LNCAP (cell line): ENCODE results near the gene ZNF319.
A peak's percentile ranks its signal among the peaks of the same experiment; 100 is the strongest.

Experiments
- TF ChIP-seq, protein P1 (sequence below): fragments of 450-650 bp; IDR thresholded peaks from 2 replicates; pipeline ENCODE4 v1.5.1; 2017; ENCODE audit warnings: mild to moderate bottlenecking

The ZNF319 gene

DNA sequence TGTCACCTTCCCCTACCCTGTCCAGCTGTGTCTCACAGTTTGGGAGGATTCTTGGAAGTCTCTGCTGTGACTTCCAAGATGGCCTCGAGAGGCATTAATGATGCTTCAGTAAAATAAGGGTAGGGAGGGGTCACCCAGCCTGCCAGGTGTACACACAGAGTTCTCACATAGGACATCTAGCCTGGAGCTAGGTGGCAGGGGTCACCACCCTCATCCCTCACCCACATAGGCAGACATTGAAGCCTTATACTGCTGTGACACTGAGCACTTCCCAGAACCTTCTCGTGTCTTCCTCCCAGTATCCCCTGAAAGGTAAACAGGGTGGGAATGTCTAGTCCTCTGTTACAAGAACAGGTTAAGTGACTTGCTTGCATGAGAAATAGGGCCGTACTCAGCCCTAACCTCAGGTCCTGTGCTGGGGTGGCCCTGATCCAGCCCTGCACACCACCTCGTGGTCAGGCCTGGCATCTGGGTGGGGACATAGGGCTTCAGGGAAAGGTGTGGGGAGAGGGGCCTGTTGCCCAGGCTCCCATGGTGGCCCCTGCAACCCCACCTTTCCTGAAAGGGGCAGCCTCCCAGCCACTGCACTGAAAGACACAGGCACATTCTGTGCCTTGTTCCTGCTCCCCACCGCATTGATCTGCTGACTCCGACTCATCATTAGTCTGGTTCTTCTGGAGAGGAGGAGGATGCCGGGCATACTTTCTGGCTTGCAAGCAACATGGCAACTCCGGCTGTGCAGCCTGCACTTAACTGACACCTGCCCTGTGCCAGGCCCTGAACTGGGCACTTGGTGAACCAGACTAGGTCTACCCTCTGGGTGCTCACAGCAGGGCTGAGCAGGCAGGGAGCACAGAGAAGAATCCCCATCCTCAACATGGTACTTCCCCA, 21.4 kb upstream of the ZNF319 start:
- TF ChIP-seq, protein P1, sequence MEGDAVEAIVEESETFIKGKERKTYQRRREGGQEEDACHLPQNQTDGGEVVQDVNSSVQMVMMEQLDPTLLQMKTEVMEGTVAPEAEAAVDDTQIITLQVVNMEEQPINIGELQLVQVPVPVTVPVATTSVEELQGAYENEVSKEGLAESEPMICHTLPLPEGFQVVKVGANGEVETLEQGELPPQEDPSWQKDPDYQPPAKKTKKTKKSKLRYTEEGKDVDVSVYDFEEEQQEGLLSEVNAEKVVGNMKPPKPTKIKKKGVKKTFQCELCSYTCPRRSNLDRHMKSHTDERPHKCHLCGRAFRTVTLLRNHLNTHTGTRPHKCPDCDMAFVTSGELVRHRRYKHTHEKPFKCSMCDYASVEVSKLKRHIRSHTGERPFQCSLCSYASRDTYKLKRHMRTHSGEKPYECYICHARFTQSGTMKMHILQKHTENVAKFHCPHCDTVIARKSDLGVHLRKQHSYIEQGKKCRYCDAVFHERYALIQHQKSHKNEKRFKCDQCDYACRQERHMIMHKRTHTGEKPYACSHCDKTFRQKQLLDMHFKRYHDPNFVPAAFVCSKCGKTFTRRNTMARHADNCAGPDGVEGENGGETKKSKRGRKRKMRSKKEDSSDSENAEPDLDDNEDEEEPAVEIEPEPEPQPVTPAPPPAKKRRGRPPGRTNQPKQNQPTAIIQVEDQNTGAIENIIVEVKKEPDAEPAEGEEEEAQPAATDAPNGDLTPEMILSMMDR, result no peak

DNA sequence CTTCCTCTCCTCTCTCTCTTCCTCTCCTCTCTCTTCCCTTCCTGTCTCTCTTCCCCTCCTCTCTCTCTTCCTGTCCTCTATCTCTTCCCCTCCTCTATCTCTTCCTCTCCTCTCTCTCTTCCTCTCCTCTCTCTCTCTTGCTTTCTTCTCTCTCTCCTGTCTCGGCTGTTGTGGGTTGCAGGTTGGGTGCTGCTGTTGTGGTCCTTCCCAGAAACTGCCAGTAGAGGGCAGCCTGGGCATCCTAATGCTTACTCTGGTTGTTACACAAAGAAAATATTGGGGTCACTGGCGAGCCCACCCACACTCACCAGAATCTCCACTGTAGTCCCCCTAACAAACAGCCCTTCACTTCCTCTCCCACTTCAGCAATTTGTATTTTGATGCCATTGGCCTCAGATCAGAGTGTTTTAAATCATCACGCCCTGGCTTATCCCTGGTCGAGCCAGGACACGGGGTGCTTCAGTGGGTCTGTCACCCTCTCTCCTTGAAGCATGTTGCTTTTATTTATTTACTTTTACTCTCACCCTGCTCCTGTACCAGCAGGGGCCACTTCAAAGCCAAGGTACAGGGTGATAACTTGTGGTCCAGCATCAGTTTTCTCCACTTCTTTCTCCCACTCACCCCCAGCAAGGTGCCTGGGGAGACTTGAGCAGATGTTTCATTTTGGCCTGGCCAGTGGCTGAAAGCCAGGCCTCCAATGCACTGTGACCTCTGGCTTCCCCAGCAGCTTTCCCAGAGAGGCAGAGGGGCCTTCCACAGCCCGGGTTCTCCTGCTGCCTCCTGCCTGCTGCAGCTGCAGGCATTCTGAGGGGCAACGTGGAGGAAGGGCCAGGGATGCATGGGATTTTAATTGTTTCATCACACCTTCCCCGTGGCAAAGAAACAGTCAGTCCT, 20.4 kb upstream of the ZNF319 start:
- TF ChIP-seq, protein P1, result peak; percentile 90

DNA sequence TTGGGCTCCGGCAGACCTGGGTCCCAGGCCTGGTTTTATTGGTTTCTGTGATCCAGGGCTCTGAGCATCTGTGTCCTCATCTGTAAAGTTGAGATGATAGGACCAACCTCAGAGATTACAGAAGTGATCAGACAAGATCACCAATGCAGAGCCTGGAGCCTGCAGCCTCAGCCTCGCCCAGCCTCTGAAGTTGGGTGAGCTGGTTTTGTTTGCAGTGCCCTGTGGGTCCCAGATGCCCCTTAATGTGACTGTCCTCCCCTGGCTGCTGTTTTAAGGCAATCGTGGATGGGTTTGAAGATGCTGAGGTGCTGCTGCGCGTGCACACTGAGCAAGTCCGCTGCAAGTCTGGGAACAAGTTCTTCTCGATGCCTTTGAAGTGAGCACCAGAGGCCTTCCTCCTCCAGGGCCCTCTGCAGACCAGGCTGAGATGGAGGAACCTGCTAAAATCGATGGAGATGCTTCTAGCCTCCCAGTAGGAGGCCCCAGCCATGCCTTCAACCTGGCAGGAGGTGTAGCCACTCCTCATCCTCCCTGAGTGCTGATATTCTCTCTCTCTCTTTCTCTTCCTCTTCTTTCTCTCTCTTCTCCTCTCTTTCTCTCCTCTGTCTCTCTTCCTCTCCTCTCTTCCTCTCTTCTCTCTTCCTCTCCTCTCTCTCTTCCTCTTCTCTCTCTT, 19.5 kb upstream of the ZNF319 start:
- TF ChIP-seq, protein P1, result no peak

DNA sequence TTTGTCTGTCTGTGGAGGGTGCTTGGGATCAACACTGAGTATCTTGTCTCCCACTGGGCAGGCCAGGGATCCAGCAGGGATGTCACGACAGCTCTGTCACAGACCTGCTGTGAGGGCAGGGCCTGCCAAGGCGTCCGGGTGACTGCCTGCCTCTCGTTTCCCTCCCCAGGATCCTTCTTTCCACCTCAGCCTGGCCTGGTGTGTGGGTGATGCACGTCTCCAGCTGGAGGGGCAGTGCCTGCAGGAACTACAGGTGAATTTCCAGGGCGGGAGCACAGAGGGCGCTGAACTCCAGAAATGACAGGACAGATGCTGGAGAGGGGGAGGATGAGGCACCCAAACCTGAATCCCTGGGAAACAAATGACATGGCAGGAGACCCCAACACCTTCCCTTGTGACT, 18.3 kb upstream of the ZNF319 start:
- TF ChIP-seq, protein P1, result no peak

DNA sequence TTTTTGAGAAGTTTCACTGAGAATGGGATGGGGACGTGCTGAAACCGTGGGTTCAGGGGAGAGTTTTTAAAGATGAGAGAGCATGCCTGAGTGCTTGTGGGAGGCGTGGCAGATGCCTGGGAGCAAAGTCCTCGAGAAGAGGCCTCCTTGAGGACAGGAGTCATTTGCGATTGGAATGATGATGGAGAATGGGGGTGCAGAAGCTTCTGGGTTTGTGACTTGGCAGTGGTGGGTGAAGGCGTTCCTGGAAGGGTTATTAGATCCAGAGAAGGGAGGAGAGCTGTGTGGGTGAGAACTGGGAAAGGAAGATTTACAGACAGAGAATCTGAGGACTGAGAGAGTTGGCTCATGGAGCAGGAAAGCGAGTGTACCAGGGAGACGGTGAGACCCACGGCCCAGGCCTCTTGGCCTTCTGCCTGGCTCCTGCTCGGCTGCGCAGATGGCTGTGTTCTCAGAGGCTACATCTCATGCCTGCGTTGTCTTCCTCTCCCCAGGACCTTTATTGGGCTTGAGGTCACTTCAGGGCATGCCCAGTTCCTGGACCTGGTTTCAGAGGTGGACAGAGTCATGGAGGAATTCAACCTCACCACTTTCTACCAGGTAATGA, 16.5 kb upstream of the ZNF319 start:
- TF ChIP-seq, protein P1, result no peak

DNA sequence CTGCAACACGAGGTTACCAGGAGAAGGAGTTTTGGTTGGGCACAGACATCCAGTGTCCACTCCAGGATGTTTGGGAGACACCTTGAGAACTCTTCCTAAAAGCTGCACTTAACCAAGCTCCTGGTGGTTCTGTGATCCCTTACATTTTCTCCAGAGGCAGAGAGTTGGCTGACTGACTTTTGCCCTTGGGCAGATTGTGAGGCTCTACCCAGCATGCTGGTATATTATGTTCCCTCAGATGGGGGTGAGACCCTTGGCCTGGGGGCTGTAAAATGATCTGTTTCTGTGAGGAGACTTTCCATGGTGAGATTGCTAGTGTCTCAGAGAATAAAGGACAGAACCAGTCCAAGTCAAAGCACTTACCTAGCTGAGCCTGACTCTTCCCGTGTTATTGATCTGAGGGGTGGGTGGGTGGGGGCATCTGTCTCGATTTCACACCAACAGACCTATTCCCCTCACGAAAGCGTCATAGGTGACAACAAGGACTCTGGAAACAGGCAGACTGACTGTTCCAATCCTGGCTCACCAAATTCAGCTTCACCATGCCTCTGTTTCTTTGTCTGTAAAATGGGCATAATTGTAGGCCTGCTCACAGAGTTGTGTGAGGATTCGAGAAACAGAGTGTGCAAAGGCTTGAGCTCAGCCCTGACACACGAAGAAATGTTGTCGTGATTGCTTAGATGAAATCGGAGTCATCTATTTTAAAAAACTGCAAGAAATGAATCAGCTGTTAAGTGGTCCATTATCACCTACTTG, 12.9 kb upstream of the ZNF319 start:
- TF ChIP-seq, protein P1, result no peak
